ENCODE results near the gene STRADA. TPM values are rescaled to one million over a fixed set of nuclear protein-coding genes. Genes with fewer than 3 reads are reported as not detected.

Gene STRADA
- total and polyA plus RNA-seq, 9 of the 15 experiments (the other 6 are each of a cell fraction or from before 2014, with no cell fraction given) = 6.6 to 33.0 (median 20.5) TPM

- TF ChIP-seq PRMT5 (CRISPR knock-in tag; IDR thresholded peaks at IDR 0.05) (0 out of 2 replicates have a peak, but pooled peaks have one; percentile 23), XRCC3 (IDR thresholded peaks at IDR 0.05) (no peak), CREBBP (IDR thresholded peaks at IDR 0.05; ENCODE audit: low read depth, low read length) (no peak), PHB (CRISPR knock-in tag; IDR thresholded peaks at IDR 0.05) (no peak), ZNF277 (CRISPR knock-in tag; IDR thresholded peaks at IDR 0.05; ENCODE audit: borderline replicate concordance) (no peak), FIP1L1 (IDR thresholded peaks at IDR 0.05; ENCODE audit: low read depth, low read length, poor library complexity, severe bottlenecking) (peak; percentile 14), HNRNPH1 (optimal IDR thresholded peaks at IDR 0.05; ENCODE audit: low read depth, low read length) (no peak), DIDO1 (tag; IDR thresholded peaks at IDR 0.05; ENCODE audit: low read depth) (no peak), ZNF79 (CRISPR knock-in tag; IDR thresholded peaks at IDR 0.05; ENCODE audit: low read depth) (no peak), PRDM10 (IDR thresholded peaks at IDR 0.05; ENCODE audit: partially characterized antibody) (no peak), ZNF197 (CRISPR knock-in tag; IDR thresholded peaks at IDR 0.05; ENCODE audit: low read depth) (no peak)
These were observed 42.5 kb downstream of the STRADA start (continued) for GRCh38 chr17:63698886-63699637.

Measured in K562 (cell line).